ENCODE results near the gene MAN2A1.

DNA sequence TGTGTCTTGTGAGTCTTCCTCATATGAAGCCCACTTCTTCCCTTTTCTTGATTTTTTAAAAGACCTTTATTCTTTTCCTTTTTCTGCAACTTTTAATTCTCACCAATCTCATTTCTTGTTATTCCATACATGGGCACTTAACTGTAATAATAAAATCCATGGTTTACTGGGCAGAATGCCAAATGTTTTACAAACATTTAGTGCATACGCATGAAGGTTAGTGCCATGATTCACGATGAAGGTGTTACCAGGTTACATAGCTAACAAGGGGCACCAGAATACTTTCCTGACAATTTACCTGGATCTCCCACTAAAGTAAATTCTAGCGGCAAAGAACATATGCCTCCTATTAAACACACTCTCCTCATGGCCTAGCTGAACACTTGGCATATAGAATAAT lies 28.5 kb downstream of the MAN2A1 start:
- TF ChIP-seq, protein P1, sequence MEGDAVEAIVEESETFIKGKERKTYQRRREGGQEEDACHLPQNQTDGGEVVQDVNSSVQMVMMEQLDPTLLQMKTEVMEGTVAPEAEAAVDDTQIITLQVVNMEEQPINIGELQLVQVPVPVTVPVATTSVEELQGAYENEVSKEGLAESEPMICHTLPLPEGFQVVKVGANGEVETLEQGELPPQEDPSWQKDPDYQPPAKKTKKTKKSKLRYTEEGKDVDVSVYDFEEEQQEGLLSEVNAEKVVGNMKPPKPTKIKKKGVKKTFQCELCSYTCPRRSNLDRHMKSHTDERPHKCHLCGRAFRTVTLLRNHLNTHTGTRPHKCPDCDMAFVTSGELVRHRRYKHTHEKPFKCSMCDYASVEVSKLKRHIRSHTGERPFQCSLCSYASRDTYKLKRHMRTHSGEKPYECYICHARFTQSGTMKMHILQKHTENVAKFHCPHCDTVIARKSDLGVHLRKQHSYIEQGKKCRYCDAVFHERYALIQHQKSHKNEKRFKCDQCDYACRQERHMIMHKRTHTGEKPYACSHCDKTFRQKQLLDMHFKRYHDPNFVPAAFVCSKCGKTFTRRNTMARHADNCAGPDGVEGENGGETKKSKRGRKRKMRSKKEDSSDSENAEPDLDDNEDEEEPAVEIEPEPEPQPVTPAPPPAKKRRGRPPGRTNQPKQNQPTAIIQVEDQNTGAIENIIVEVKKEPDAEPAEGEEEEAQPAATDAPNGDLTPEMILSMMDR (conservative IDR thresholded peaks at IDR 0.05; ENCODE audit: low read length) = no peak
- no peak for TF ChIP-seq EZH2phosphoT487 (IDR thresholded peaks at IDR 0.05; ENCODE audit: borderline replicate concordance, low read depth, low read length)
